ENCODE measurements around the gene DOK6.

DNA sequence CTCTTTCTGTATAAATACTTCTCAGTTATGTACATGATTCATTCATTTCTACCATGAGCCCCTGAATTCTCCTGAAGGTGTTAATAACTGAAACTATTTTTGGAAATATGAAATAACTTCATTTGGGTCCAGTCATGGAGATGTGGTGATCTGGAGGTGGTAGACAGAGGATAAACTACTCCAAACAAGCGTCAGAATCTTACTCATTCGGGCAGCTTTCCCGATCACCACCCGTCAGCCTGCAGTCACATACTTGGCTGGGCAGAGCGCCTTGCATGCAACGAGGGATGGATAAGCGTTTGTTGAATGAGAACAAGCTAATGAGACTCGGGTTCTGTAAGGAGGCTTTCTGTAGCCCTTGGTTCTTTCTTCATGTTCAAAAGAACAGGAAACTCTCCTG, 324.3 kb downstream of the DOK6 start:
- TF ChIP-seq, protein P1, sequence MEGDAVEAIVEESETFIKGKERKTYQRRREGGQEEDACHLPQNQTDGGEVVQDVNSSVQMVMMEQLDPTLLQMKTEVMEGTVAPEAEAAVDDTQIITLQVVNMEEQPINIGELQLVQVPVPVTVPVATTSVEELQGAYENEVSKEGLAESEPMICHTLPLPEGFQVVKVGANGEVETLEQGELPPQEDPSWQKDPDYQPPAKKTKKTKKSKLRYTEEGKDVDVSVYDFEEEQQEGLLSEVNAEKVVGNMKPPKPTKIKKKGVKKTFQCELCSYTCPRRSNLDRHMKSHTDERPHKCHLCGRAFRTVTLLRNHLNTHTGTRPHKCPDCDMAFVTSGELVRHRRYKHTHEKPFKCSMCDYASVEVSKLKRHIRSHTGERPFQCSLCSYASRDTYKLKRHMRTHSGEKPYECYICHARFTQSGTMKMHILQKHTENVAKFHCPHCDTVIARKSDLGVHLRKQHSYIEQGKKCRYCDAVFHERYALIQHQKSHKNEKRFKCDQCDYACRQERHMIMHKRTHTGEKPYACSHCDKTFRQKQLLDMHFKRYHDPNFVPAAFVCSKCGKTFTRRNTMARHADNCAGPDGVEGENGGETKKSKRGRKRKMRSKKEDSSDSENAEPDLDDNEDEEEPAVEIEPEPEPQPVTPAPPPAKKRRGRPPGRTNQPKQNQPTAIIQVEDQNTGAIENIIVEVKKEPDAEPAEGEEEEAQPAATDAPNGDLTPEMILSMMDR (IDR thresholded peaks at IDR 0.05; ENCODE audit: extremely low read depth in 1 of 2, insufficient read depth in 1 of 2, low read depth in 1 of 2, low read length in 2 of 2) = no peak
- no peak for TF ChIP-seq POLR2AphosphoS5 (IDR thresholded peaks at IDR 0.05; ENCODE audit: insufficient read depth, low read depth, low read length)

All from endothelial cell of umbilical vein (primary cell).